K562 (cell line): ENCODE data around the gene NAA80. TPM values are rescaled to one million over a fixed set of nuclear protein-coding genes. Genes with fewer than 3 reads are reported as not detected.

Experiments used
- BACH1 ChIP-seq: fragments of 200-800 bp; sonication (Bioruptor generic); IDR thresholded peaks from 2 replicates; pipeline ENCODE4 v1.6.1; 2016; ENCODE audit warnings: missing genetic modification characterization, missing compliant biosample characterization
- FOXA3 ChIP-seq, 2 experiments: fragments of 450-650 bp in 1 of 2; sonication (generic) in 1 of 2; formaldehyde crosslinking; IDR thresholded peaks in 1 of 2; conservative IDR thresholded peaks in 1 of 2; 2 replicates each; pipeline versions ENCODE4 v1.4.0 to v1.8.0; 2020 to 2022; ENCODE audit warnings: mild to moderate bottlenecking in 2 of 2, missing genetic modification reagents in 1 of 2
- KDM5B ChIP-seq: fragments of 200-600 bp; sonication (generic); IDR thresholded peaks from 2 replicates; pipeline ENCODE4 v1.6.1; 2012; ENCODE audit warnings: low read depth, mild to moderate bottlenecking, moderate library complexity, low read length, control low read depth, inconsistent platforms; ENCODE audit not compliant: insufficient replicate concordance
- SAP30 ChIP-seq: fragments of 200-600 bp; sonication (generic); IDR thresholded peaks from 2 replicates; pipeline ENCODE4 v1.6.1; 2012; ENCODE audit warnings: borderline replicate concordance, low read depth, mild to moderate bottlenecking, moderate library complexity, low read length, control low read depth, inconsistent platforms; ENCODE audit not compliant: insufficient read depth, poor library complexity, severe bottlenecking
- TEAD1 ChIP-seq, 2 experiments: fragments of 450-650 bp in 1 of 2; sonication (generic) in 1 of 2; formaldehyde crosslinking; IDR thresholded peaks; 2 replicates each; pipeline versions ENCODE4 v1.4.0 to v1.8.0; 2020 to 2022; ENCODE audit warnings: mild to moderate bottlenecking in 2 of 2, missing genetic modification reagents in 1 of 2
- ZFP36 ChIP-seq: fragments of 150-350 bp; IDR thresholded peaks from 2 replicates; pipeline ENCODE4 v1.6.1; 2018; ENCODE audit warnings: low read length, low read depth; ENCODE audit not compliant: partially characterized antibody
- ZFPM2 ChIP-seq: fragments of 250-450 bp; sonication (Bioruptor Pico); IDR thresholded peaks from 2 replicates; pipeline ENCODE4 v1.5.1; 2022; ENCODE audit warnings: mild to moderate bottlenecking
- polyA plus RNA-seq, 8 experiments: library from polyadenylated mRNA; depleted of rRNA in 4 of 8; stranded (reverse) in 5 of 8; unstranded in 3 of 8; fragments of >200 nt; fragmentation: Nextera tagmentation in 2 of 8; fragmentation: Illumina TruSeq in 1 of 8; extraction: Ambion mirVana in 2 of 8; extraction: Trizol in 1 of 8; gene quantifications; 2 replicates each; pipeline versions ENCODE4 v1.2.1 to v1.2.3, GENCODE V29; 2011 to 2014; ENCODE audit warnings: inconsistent platforms in 1 of 8, missing spikeins in 1 of 8
- total RNA-seq, 7 experiments: library from RNA; depleted of rRNA in 6 of 7; stranded (reverse); fragments of >200 nt in 6 of 7; fragmentation: Illumina TruSeq in 2 of 7; extraction: Trizol in 2 of 7; gene quantifications; 2 replicates each; pipeline versions ENCODE4 v1.2.1 to v1.2.3, GENCODE V29; 2011 to 2021; ENCODE audit warnings: low replicate concordance in 1 of 7
- TF ChIP-seq, protein P1 (sequence below): IDR thresholded peaks from 2 replicates; pipeline ENCODE4 v1.6.1; 2011; ENCODE audit warnings: borderline replicate concordance, low read depth, mild to moderate bottlenecking, moderate library complexity, low read length; ENCODE audit not compliant: insufficient read depth, poor library complexity, severe bottlenecking
- TF ChIP-seq, protein P2 (sequence below), 2 experiments: fragments of 450-650 bp; formaldehyde crosslinking in 1 of 2; IDR thresholded peaks; 2 replicates each; pipeline versions ENCODE4 v1.4.0 to v1.6.1; 2014 to 2020; ENCODE audit warnings: mild to moderate bottlenecking in 2 of 2, borderline replicate concordance in 1 of 2, low read depth in 1 of 2
- TF ChIP-seq, protein P3 (sequence below): sonication (generic); formaldehyde crosslinking; IDR thresholded peaks from 2 replicates; pipeline ENCODE4 v1.8.1; 2022; ENCODE audit warnings: missing genetic modification reagents
- TF ChIP-seq, protein P4 (sequence below): sonication (generic); formaldehyde crosslinking; IDR thresholded peaks from 2 replicates; pipeline ENCODE4 v1.4.0; 2020; ENCODE audit warnings: mild to moderate bottlenecking, missing genetic modification reagents

NAA80 gene
- total and polyA plus RNA-seq, 9 of the 15 experiments (the other 6 are each of a cell fraction or from before 2014, with no cell fraction given), result 0.82 to 24.0 (median 8.6) TPM

DNA sequence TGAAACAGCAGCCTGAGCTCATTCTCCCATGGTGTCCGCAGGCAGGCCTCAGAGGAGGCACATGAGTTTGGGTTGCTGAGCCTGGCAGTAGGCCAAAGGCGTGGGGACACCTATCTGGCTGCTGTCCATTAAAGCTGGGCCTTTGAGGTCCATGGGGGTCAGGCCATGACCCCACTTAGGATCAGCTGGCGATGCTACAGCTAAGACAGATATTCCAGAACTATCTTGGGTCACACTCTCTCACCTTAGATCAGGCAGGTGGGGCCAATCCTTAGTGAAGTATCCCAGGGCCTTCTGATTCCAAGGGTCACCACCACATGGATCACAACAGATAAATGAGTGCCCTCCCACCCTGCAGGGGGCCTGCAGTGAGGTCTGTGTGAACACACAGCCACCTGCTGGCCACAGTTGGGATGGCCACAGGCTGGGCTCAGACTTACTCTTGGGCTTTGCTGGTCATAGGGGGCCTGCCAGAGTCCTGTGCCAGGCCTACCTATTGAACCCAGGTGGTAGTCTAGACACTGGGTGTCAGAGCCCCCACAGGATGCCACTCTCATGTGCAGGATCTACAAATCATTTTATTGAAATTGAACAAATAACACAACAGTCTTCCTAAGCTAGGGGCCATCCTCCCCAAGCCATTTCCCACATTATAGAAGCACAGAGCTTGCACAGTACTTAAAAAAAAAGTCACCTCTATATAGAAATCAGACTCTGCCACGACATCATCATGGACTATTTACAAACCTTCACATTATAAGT lies 25.3 kb upstream of the NAA80 start (continued):
- TF ChIP-seq, protein P1, sequence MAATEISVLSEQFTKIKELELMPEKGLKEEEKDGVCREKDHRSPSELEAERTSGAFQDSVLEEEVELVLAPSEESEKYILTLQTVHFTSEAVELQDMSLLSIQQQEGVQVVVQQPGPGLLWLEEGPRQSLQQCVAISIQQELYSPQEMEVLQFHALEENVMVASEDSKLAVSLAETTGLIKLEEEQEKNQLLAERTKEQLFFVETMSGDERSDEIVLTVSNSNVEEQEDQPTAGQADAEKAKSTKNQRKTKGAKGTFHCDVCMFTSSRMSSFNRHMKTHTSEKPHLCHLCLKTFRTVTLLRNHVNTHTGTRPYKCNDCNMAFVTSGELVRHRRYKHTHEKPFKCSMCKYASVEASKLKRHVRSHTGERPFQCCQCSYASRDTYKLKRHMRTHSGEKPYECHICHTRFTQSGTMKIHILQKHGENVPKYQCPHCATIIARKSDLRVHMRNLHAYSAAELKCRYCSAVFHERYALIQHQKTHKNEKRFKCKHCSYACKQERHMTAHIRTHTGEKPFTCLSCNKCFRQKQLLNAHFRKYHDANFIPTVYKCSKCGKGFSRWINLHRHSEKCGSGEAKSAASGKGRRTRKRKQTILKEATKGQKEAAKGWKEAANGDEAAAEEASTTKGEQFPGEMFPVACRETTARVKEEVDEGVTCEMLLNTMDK, result peak; percentile 68
- TF ChIP-seq, protein P2, sequence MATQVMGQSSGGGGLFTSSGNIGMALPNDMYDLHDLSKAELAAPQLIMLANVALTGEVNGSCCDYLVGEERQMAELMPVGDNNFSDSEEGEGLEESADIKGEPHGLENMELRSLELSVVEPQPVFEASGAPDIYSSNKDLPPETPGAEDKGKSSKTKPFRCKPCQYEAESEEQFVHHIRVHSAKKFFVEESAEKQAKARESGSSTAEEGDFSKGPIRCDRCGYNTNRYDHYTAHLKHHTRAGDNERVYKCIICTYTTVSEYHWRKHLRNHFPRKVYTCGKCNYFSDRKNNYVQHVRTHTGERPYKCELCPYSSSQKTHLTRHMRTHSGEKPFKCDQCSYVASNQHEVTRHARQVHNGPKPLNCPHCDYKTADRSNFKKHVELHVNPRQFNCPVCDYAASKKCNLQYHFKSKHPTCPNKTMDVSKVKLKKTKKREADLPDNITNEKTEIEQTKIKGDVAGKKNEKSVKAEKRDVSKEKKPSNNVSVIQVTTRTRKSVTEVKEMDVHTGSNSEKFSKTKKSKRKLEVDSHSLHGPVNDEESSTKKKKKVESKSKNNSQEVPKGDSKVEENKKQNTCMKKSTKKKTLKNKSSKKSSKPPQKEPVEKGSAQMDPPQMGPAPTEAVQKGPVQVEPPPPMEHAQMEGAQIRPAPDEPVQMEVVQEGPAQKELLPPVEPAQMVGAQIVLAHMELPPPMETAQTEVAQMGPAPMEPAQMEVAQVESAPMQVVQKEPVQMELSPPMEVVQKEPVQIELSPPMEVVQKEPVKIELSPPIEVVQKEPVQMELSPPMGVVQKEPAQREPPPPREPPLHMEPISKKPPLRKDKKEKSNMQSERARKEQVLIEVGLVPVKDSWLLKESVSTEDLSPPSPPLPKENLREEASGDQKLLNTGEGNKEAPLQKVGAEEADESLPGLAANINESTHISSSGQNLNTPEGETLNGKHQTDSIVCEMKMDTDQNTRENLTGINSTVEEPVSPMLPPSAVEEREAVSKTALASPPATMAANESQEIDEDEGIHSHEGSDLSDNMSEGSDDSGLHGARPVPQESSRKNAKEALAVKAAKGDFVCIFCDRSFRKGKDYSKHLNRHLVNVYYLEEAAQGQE (IDR thresholded peaks at IDR 0.05; ENCODE audit: borderline replicate concordance), result peak; percentile 75
- TF ChIP-seq, protein P2 (CRISPR knock-in tag; IDR thresholded peaks at IDR 0.05; ENCODE audit: low read depth), result no peak
- TF ChIP-seq ZFPM2 (CRISPR knock-in tag) (no peak), FOXA3 (CRISPR knock-in tag; conservative IDR thresholded peaks at IDR 0.05 in 1 of 2, IDR thresholded peaks at IDR 0.05 in 1 of 2) (0 out of 4 replicates have a peak, but pooled peaks of 1 of the 2 experiments have one; percentile 30), BACH1 (tag) (no peak), ZFP36 (no peak), SAP30 (no peak), TEAD1 (CRISPR knock-in tag; IDR thresholded peaks at IDR 0.05) (no peak), KDM5B (no peak)
- TF ChIP-seq, protein P3, sequence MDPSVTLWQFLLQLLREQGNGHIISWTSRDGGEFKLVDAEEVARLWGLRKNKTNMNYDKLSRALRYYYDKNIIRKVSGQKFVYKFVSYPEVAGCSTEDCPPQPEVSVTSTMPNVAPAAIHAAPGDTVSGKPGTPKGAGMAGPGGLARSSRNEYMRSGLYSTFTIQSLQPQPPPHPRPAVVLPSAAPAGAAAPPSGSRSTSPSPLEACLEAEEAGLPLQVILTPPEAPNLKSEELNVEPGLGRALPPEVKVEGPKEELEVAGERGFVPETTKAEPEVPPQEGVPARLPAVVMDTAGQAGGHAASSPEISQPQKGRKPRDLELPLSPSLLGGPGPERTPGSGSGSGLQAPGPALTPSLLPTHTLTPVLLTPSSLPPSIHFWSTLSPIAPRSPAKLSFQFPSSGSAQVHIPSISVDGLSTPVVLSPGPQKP (CRISPR knock-in tag), result no peak
- TF ChIP-seq, protein P4, sequence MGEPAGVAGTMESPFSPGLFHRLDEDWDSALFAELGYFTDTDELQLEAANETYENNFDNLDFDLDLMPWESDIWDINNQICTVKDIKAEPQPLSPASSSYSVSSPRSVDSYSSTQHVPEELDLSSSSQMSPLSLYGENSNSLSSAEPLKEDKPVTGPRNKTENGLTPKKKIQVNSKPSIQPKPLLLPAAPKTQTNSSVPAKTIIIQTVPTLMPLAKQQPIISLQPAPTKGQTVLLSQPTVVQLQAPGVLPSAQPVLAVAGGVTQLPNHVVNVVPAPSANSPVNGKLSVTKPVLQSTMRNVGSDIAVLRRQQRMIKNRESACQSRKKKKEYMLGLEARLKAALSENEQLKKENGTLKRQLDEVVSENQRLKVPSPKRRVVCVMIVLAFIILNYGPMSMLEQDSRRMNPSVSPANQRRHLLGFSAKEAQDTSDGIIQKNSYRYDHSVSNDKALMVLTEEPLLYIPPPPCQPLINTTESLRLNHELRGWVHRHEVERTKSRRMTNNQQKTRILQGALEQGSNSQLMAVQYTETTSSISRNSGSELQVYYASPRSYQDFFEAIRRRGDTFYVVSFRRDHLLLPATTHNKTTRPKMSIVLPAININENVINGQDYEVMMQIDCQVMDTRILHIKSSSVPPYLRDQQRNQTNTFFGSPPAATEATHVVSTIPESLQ (CRISPR knock-in tag), result no peak
